Mesothelial cell of epicardium (in vitro differentiated cells): ENCODE measurements around the gene PSD2. TPM values are rescaled to one million over a fixed set of nuclear protein-coding genes. Genes with fewer than 3 reads are reported as not detected.
A peak's percentile ranks its signal among the peaks of the same experiment; 100 is the strongest.

ENCODE experiments used
- DNase-seq, 2 experiments: peaks; one replicate each; pipeline ENCODE4 v3.0.0; 2021; ENCODE audit warnings: low spot score in 2 of 2; ENCODE audit not compliant: unreplicated experiment in 2 of 2
- H3K27ac Mint-ChIP-seq: 2 replicates; pipeline ENCODE4 v1.8.0; 2021; ENCODE audit warnings: mixed read lengths
- H3K27me3 Mint-ChIP-seq: 2 replicates; pipeline ENCODE4 v1.8.0; 2021; ENCODE audit warnings: low read depth, mixed read lengths
- H3K36me3 Mint-ChIP-seq: 2 replicates; pipeline ENCODE4 v1.8.0; 2021; ENCODE audit warnings: mixed read lengths
- H3K4me1 Mint-ChIP-seq: 2 replicates; pipeline ENCODE4 v1.8.0; 2021; ENCODE audit warnings: mixed read lengths
- H3K4me3 Mint-ChIP-seq: 2 replicates; pipeline ENCODE4 v1.8.0; 2021; ENCODE audit warnings: mild to moderate bottlenecking, moderate library complexity, mixed read lengths
- H3K9me3 Mint-ChIP-seq: 2 replicates; pipeline ENCODE4 v1.8.0; 2021; ENCODE audit warnings: mixed read lengths
- total RNA-seq: library from RNA; stranded (reverse); gene quantifications from 3 replicates; pipeline ENCODE4 v1.2.1, GENCODE V29; 2021
- TF ChIP-seq, protein P1 (sequence below): fragments of 200-600 bp; sonication (generic); IDR thresholded peaks from one replicate; pipeline ENCODE4 v1.5.0; 2021; ENCODE audit warnings: antibody characterized with exemption; ENCODE audit not compliant: unreplicated experiment

PSD2 gene
- total RNA-seq, 1 donor from 2014 or later, result 0.78 TPM

DNA sequence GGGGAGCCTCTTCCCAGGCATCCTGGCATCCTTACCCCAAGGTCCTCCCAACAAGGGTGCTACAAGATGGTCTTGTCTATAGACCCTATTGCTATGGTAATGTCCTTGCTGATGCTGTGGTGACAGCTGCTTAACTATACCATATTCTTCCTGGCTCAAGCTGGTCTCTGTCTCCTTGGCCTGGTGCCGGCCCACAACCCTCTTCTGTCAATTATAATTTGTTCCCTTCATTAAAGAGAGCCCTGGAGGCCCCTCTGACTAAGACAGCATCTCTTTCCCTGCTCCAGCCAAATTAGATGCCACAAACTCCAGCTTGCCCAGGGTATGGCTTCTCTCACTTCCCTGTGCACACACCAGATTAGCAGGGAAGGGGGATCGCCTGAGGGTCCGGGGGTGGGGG, 86.7 kb downstream of the PSD2 start:
- TF ChIP-seq, protein P1, sequence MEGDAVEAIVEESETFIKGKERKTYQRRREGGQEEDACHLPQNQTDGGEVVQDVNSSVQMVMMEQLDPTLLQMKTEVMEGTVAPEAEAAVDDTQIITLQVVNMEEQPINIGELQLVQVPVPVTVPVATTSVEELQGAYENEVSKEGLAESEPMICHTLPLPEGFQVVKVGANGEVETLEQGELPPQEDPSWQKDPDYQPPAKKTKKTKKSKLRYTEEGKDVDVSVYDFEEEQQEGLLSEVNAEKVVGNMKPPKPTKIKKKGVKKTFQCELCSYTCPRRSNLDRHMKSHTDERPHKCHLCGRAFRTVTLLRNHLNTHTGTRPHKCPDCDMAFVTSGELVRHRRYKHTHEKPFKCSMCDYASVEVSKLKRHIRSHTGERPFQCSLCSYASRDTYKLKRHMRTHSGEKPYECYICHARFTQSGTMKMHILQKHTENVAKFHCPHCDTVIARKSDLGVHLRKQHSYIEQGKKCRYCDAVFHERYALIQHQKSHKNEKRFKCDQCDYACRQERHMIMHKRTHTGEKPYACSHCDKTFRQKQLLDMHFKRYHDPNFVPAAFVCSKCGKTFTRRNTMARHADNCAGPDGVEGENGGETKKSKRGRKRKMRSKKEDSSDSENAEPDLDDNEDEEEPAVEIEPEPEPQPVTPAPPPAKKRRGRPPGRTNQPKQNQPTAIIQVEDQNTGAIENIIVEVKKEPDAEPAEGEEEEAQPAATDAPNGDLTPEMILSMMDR, result no peak
- H3K4me3 Mint-ChIP-seq, result no peak overlapping the region
- H3K27me3 Mint-ChIP-seq, result peaks cover 21% of the 10 kb centered on the region
- H3K9me3 Mint-ChIP-seq, result no peaks in the 10 kb centered on the region
- no peak overlapping the region for H3K27ac Mint-ChIP-seq
- DNase-seq, result no peak
- H3K4me1 Mint-ChIP-seq, result peaks cover 29% of the 10 kb centered on the region
- H3K36me3 Mint-ChIP-seq, result no peaks in the 10 kb centered on the region

GRCh38 chr5:139882961-139883539, 87.4 kb downstream of the PSD2 start:
- Mint-ChIP-seq H3K27ac (peak overlapping the region; percentile 8), H3K36me3 (no peaks in the 10 kb centered on the region), H3K4me3 (no peak overlapping the region), H3K4me1 (peaks cover 29% of the 10 kb centered on the region), H3K27me3 (peaks cover 28% of the 10 kb centered on the region), H3K9me3 (no peaks in the 10 kb centered on the region)
- no peak for DNase-seq
- TF ChIP-seq, protein P1, result no peak

GRCh38 chr5:139884144-139884543, 88.5 kb downstream of the PSD2 start:
- H3K27me3 Mint-ChIP-seq, result peaks cover 37% of the 10 kb centered on the region
- no peak for DNase-seq
- TF ChIP-seq, protein P1, result no peak
- no peaks in the 10 kb centered on the region for H3K9me3 Mint-ChIP-seq
- no peaks in the 10 kb centered on the region for H3K36me3 Mint-ChIP-seq
- peaks cover 26% of the 10 kb centered on the region for H3K4me1 Mint-ChIP-seq
- H3K4me3 Mint-ChIP-seq, result no peak overlapping the region
- H3K27ac Mint-ChIP-seq, result no peak overlapping the region

GRCh38 chr5:139884734-139885133, 89.1 kb downstream of the PSD2 start:
- no peaks in the 10 kb centered on the region for H3K9me3 Mint-ChIP-seq
- no peaks in the 10 kb centered on the region for H3K36me3 Mint-ChIP-seq
- no peak overlapping the region for H3K4me3 Mint-ChIP-seq
- H3K27me3 Mint-ChIP-seq, result peaks cover 43% of the 10 kb centered on the region
- TF ChIP-seq, protein P1, result no peak
- DNase-seq, result no peak
- no peak overlapping the region for H3K27ac Mint-ChIP-seq
- peaks cover 20% of the 10 kb centered on the region for H3K4me1 Mint-ChIP-seq

- Mint-ChIP-seq H3K27me3 (peaks cover 48% of the 10 kb centered on the region), H3K27ac (no peak overlapping the region)
These were observed 89.7 kb downstream of the PSD2 start for GRCh38 chr5:139885172-139885856.

More at GRCh38 chr5:139885172-139885856, 89.7 kb downstream of the PSD2 start:
- H3K4me3 Mint-ChIP-seq, result no peak overlapping the region
- TF ChIP-seq, protein P1, result no peak
- peaks cover 15% of the 10 kb centered on the region for H3K4me1 Mint-ChIP-seq
- no peaks in the 10 kb centered on the region for H3K9me3 Mint-ChIP-seq
- DNase-seq, result no peak
- no peaks in the 10 kb centered on the region for H3K36me3 Mint-ChIP-seq
